GM23338 (cell line): ENCODE results near the gene CCN2. TPM values are rescaled to one million over a fixed set of nuclear protein-coding genes. Genes with fewer than 3 reads are reported as not detected.

ENCODE experiments used
- ATAC-seq: fragments of 200-7000 bp; cut with Tn5 transposase; 3 replicates; pipeline ENCODE4 v1.9.1; 2020
- DNase-seq: peaks from one replicate; pipeline ENCODE4 v3.0.0-alpha.2; 2015; ENCODE audit warnings: low spot score
- H2AFZ ChIP-seq: fragments of 200-600 bp; sonication (generic); 2 replicates; pipeline ENCODE4 v1.8.0; 2016; ENCODE audit warnings: antibody characterized with exemption, mild to moderate bottlenecking, moderate library complexity
- H3F3A ChIP-seq: fragments of 200-600 bp; sonication (generic); replicated peaks from 2 replicates; pipeline ENCODE4 v1.8.0; 2017; ENCODE audit warnings: antibody characterized with exemption, mixed run types, low read depth
- H3K27ac ChIP-seq: fragments of 200-600 bp; sonication (generic); 2 replicates; pipeline ENCODE4 v1.6.1; 2016; ENCODE audit warnings: low read depth
- H3K27me3 ChIP-seq: fragments of 200-600 bp; sonication (generic); 2 replicates; pipeline ENCODE4 v1.8.0; 2016; ENCODE audit warnings: mild to moderate bottlenecking, mixed run types, moderate library complexity; ENCODE audit not compliant: insufficient read depth
- H3K36me3 ChIP-seq: fragments of 200-600 bp; sonication (generic); 2 replicates; pipeline ENCODE4 v1.8.0; 2016; ENCODE audit warnings: mild to moderate bottlenecking; ENCODE audit not compliant: insufficient read depth
- H3K4me1 ChIP-seq: fragments of 200-600 bp; sonication (generic); 2 replicates; pipeline ENCODE4 v1.8.0; 2016; ENCODE audit warnings: mild to moderate bottlenecking, moderate library complexity; ENCODE audit not compliant: insufficient read depth
- H3K4me2 ChIP-seq: fragments of 200-600 bp; sonication (generic); 2 replicates; pipeline ENCODE4 v1.7.1; 2017; ENCODE audit warnings: mixed run types
- H3K4me3 ChIP-seq: fragments of 200-600 bp; sonication (generic); 2 replicates; pipeline ENCODE4 v1.6.1; 2016; ENCODE audit warnings: mixed run types
- H3K79me2 ChIP-seq: fragments of 200-600 bp; sonication (generic); replicated peaks from 2 replicates; pipeline ENCODE4 v1.8.0; 2017; ENCODE audit warnings: mild to moderate bottlenecking; ENCODE audit not compliant: insufficient read depth
- H3K9me2 ChIP-seq: fragments of 200-600 bp; sonication (generic); 2 replicates; pipeline ENCODE4 v1.8.0; 2017; ENCODE audit not compliant: insufficient read depth
- H4K20me1 ChIP-seq: fragments of 200-600 bp; sonication (generic); replicated peaks from 2 replicates; pipeline ENCODE4 v1.8.0; 2017; ENCODE audit warnings: mild to moderate bottlenecking; ENCODE audit not compliant: insufficient read depth
- H3K27ac Mint-ChIP-seq: 2 replicates; pipeline ENCODE4 v1.8.0; 2020; ENCODE audit warnings: inconsistent platforms, mild to moderate bottlenecking, moderate library complexity, mixed read lengths
- H3K27me3 Mint-ChIP-seq: 3 replicates; pipeline ENCODE4 v1.8.0; 2022; ENCODE audit warnings: low read depth, mild to moderate bottlenecking, moderate library complexity, mixed read lengths, inconsistent platforms; ENCODE audit not compliant: insufficient read depth, poor library complexity
- H3K36me3 Mint-ChIP-seq: 3 replicates; pipeline ENCODE4 v1.8.0; 2021; ENCODE audit warnings: low read depth, mild to moderate bottlenecking, inconsistent platforms, moderate library complexity, mixed read lengths
- H3K4me1 Mint-ChIP-seq: 3 replicates; pipeline ENCODE4 v1.8.0; 2020; ENCODE audit warnings: mild to moderate bottlenecking, inconsistent platforms, mixed read lengths
- H3K4me3 Mint-ChIP-seq: 3 replicates; pipeline ENCODE4 v1.8.0; 2021; ENCODE audit warnings: moderate library complexity, mild to moderate bottlenecking, inconsistent platforms, mixed read lengths
- H3K9me3 Mint-ChIP-seq: 3 replicates; pipeline ENCODE4 v1.8.0; 2020; ENCODE audit warnings: moderate library complexity, mild to moderate bottlenecking, inconsistent platforms, mixed read lengths
- CREB1 ChIP-seq: fragments of 250-450 bp; sonication (Bioruptor Pico); IDR thresholded peaks from 2 replicates; pipeline ENCODE4 v1.5.0; 2020; ENCODE audit warnings: low read depth, mild to moderate bottlenecking, moderate library complexity
- ETS1 ChIP-seq: IDR thresholded peaks from 2 replicates; pipeline ENCODE4 v1.6.1; 2016; ENCODE audit warnings: antibody characterized with exemption
- ZNF331 ChIP-seq: fragments of 250-450 bp; sonication (Bioruptor Pico); IDR thresholded peaks from 2 replicates; pipeline ENCODE4 v1.5.0; 2020; ENCODE audit warnings: low read depth, mild to moderate bottlenecking, moderate library complexity
- ZNF462 ChIP-seq: fragments of 250-450 bp; sonication (Bioruptor Pico); IDR thresholded peaks from 2 replicates; pipeline ENCODE4 v1.5.0; 2020; ENCODE audit warnings: mild to moderate bottlenecking, moderate library complexity
- polyA plus RNA-seq: library from polyadenylated mRNA; unstranded; fragments of >200 nt; fragmentation: Nextera tagmentation; extraction: Ambion mirVana; gene quantifications from 2 replicates; pipeline ENCODE4 v1.2.1, GENCODE V29; 2016
- total RNA-seq: library from RNA; depleted of rRNA; stranded (reverse); fragments of >200 nt; shearing (Covaris generic); gene quantifications from 2 replicates; pipeline ENCODE4 v1.2.3, GENCODE V29; 2014

Gene CCN2
- total and polyA plus RNA-seq, 2 experiments from 2014 or later, result 128 to 159 TPM

GRCh38 chr6:131914234-131914633 lies 36.9 kb downstream of the CCN2 start (continued):
- TF ChIP-seq ZNF462 (CRISPR knock-in tag), result no peak
- TF ChIP-seq CREB1, result no peak

- H3K27me3 ChIP-seq, result no peaks in the 10 kb centered on the region
- Mint-ChIP-seq H3K9me3 (peaks cover 21% of the 10 kb centered on the region), H3K27ac (no peak overlapping the region), H3K4me3 (no peak overlapping the region), H3K36me3 (peaks cover 79% of the 10 kb centered on the region), H3K4me1 (peaks cover 15% of the 10 kb centered on the region), H3K27me3 (peaks cover 7% of the 10 kb centered on the region)
- H3K36me3 ChIP-seq, result peaks cover 82% of the 10 kb centered on the region
- H3F3A ChIP-seq, result peaks cover 52% of the 10 kb centered on the region
- H4K20me1 ChIP-seq, result peaks cover 15% of the 10 kb centered on the region
- no peak overlapping the region for H3K27ac ChIP-seq
- ATAC-seq (no peak), DNase-seq (no peak)
- TF ChIP-seq CREB1 (no peak), ZNF331 (CRISPR knock-in tag) (no peak), ETS1 (no peak)
- no peak overlapping the region for H2AFZ ChIP-seq
- H3K4me2 ChIP-seq, result peak overlapping the region; percentile 20; the same call in 1 of the 2 replicates
- no peak overlapping the region for H3K4me3 ChIP-seq
- H3K79me2 ChIP-seq, result peaks cover 21% of the 10 kb centered on the region
- no peaks in the 10 kb centered on the region for H3K9me2 ChIP-seq
- H3K4me1 ChIP-seq, result peaks cover 31% of the 10 kb centered on the region
These were observed 39.2 kb downstream of the CCN2 start for GRCh38 chr6:131911951-131912350.
